ENCODE measurements around the gene EML4.

Gene EML4

DNA sequence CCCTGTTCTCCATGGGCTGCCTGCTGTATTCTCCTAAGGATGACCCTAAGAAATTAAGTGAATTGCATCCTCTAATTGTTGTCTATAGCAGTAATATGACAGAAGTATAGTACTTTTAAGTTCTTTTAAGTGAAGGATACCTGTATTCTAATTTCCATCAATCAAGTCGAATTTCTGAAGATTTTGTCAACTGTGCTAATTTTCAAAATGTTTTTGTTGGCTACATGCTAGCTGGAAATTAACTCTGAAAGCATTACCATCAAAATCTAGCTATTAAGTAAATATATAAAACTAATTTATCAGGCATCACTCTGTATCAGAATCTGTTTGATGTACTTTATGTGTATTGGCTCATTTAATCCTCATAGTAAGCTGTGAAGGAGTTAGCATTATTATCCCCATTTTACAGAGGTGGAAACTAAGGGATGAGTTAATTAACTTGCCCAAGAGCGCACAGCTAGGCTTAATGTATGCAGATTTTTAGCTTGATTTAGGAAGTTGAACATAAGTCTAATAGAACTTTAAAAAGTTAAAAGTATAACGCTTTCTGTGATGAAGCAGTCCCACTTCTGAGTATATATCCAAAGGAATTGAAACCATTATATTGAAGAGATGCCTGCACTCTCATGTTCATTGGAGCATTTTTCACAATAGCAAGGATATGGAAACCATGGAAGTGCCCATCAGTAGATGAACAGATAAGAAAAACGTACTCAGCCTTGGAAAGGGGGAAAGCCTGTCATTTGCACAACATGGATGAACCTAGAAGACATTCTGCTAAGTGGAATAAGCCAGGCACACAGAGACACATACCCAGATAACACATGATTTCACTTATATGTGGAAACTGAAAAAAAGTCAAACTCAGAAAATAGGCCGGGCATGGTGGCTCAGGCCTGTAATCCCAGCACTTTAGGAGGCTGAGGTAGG is 32.0 kb downstream of the EML4 start:
- no peak overlapping the region for H3K4me3 ChIP-seq (ENCODE audit: low read depth, low read length)
- TF ChIP-seq, protein P1, sequence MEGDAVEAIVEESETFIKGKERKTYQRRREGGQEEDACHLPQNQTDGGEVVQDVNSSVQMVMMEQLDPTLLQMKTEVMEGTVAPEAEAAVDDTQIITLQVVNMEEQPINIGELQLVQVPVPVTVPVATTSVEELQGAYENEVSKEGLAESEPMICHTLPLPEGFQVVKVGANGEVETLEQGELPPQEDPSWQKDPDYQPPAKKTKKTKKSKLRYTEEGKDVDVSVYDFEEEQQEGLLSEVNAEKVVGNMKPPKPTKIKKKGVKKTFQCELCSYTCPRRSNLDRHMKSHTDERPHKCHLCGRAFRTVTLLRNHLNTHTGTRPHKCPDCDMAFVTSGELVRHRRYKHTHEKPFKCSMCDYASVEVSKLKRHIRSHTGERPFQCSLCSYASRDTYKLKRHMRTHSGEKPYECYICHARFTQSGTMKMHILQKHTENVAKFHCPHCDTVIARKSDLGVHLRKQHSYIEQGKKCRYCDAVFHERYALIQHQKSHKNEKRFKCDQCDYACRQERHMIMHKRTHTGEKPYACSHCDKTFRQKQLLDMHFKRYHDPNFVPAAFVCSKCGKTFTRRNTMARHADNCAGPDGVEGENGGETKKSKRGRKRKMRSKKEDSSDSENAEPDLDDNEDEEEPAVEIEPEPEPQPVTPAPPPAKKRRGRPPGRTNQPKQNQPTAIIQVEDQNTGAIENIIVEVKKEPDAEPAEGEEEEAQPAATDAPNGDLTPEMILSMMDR (IDR thresholded peaks at IDR 0.05; ENCODE audit: control insufficient read depth, extremely low read depth, insufficient read depth), result no peak

DNA sequence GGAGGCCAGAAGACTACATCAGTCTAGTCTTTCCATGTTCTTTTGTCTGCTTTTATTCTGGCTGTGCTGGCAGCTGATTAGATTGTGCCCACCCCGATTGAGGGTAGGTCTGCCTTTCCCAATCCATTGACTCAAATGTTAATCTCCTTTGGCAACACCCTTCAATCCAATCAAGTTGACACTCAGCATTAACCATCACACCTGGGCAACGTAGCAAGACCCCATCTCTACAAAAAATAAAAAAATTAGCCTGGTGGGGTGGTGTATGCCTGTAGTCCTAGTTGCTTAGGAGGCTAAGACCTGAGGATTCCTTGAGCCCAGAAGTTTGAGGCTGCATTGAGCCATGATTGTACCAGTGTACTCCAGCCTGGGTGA is 33.5 kb downstream of the EML4 start:
- TF ChIP-seq, protein P1 (IDR thresholded peaks at IDR 0.05; ENCODE audit: control insufficient read depth, extremely low read depth, insufficient read depth), result no peak
- no peak for DNase-seq (ENCODE audit: low read depth)
- no peak overlapping the region for H3K4me3 ChIP-seq (ENCODE audit: low read depth, low read length)

More for the DNA sequence above, 32.0 kb downstream of the EML4 start:
- no peak for DNase-seq (ENCODE audit: low read depth)

DNA sequence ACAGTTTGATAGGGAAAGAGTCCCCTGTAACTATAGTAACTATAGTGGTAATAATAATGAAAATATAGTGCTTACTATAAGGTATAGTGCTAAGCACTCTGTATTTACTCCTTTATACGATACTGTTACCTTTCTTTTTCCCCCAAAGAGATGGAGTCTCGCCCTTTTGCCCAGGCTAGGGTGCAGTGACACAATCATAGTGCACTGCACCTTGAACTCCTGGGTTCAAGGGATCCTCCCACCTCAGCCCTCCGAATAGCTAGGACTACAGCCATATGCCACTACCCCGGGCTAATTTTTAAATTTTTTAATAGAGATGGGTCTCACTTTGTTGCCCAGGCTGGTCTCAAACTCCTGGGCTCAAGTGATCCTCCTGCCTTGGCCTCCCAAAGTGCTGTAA is 34.6 kb downstream of the EML4 start:
- H3K4me3 ChIP-seq (ENCODE audit: low read depth, low read length), result no peak overlapping the region
- TF ChIP-seq, protein P1 (IDR thresholded peaks at IDR 0.05; ENCODE audit: control insufficient read depth, extremely low read depth, insufficient read depth), result no peak
- DNase-seq (ENCODE audit: low read depth), result no peak

DNA sequence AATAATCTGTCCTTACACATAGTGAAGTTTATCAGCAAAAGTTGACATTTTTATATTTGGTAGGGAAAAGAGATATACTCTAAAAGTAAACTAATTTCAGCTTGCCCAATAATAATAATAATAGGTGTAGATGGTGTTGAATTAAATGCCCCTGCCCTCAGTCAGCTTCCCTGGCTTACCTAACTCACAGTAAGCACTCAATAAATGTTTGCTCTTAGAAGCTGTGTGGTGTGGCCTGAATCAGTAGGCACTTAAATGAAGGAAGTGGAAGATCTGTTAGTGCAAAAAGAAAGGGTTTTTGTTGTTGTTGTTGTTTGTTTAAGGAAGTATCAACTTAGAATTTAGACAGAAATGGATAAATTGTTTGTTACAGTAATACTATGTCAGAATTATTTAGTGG is 36.2 kb downstream of the EML4 start:
- DNase-seq (ENCODE audit: low read depth), result no peak
- H3K4me3 ChIP-seq (ENCODE audit: low read depth, low read length), result no peak overlapping the region
- TF ChIP-seq, protein P1 (IDR thresholded peaks at IDR 0.05; ENCODE audit: control insufficient read depth, extremely low read depth, insufficient read depth), result no peak

DNA sequence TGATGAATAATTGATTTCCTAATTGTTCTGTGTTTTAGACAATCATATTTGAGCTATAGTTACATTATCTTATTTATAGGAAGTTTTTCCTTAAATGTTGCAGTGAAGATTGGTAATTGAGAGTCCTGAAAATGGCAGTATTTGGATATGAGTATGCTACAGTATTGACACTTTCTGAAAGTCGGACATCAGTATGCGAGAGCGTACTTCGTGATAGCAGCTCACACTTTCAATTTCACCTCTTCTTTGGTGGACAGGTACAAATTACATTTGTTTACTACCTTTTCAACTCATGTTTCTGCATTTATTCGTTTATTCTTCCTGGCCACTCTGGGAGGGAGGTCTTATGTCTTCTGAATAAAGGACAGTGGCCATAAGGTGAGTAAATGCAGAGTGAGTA is 38.7 kb downstream of the EML4 start:
- H3K4me3 ChIP-seq (ENCODE audit: low read depth, low read length), result no peak overlapping the region
- DNase-seq (ENCODE audit: low read depth), result no peak
- TF ChIP-seq, protein P1 (IDR thresholded peaks at IDR 0.05; ENCODE audit: control insufficient read depth, extremely low read depth, insufficient read depth), result no peak

DNA sequence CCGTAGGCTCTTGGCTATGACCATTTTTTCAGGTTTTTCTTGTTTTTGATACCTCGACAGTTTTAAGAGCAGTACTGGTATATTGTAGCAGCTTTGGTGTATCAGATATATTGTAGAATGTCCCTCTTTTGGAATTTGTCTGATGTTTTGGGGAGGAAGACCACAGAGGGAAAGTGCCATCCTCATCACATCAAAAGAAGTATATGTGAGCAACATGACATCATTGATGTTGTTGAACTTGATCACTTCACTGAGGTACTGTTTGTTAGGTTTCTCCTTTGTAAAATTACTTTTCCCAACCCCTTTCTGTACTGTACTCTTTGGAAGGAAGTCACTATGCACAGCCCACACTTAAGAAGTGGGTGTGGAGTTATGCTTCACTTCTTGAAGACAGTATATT is 41.0 kb downstream of the EML4 start:
- no peak for DNase-seq (ENCODE audit: low read depth)
- no peak overlapping the region for H3K4me3 ChIP-seq (ENCODE audit: low read depth, low read length)
- TF ChIP-seq, protein P1 (IDR thresholded peaks at IDR 0.05; ENCODE audit: control insufficient read depth, extremely low read depth, insufficient read depth), result no peak

DNA sequence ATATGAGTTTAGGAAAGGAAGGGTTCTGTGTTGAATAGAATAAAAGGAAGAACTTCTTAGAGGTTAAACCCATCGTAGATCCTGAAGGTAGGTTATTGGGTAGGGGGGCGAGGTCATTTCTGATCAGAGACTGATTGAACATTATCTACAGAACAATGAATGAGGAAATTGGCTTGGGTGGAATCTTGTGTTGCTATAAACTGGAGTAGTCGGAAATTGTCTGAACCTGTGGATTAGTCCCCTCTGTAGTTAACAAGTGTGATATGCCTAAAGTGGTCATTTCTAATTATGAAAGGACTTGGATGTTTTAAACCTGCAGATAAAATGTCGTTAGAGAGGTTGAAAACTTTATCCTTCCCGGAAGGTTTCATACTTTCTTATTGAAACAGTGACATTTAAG is 42.1 kb downstream of the EML4 start:
- no peak for DNase-seq (ENCODE audit: low read depth)
- H3K4me3 ChIP-seq (ENCODE audit: low read depth, low read length), result no peak overlapping the region
- TF ChIP-seq, protein P1 (IDR thresholded peaks at IDR 0.05; ENCODE audit: control insufficient read depth, extremely low read depth, insufficient read depth), result no peak
